Fibroblast of skin of scalp (primary cell): ENCODE data around the gene PLOD1.
A peak's percentile ranks its signal among the peaks of the same experiment; 100 is the strongest.

Experiments
- DNase-seq: peaks from one replicate; pipeline ENCODE4 v3.0.0-alpha.2; 2013

The PLOD1 gene

DNA sequence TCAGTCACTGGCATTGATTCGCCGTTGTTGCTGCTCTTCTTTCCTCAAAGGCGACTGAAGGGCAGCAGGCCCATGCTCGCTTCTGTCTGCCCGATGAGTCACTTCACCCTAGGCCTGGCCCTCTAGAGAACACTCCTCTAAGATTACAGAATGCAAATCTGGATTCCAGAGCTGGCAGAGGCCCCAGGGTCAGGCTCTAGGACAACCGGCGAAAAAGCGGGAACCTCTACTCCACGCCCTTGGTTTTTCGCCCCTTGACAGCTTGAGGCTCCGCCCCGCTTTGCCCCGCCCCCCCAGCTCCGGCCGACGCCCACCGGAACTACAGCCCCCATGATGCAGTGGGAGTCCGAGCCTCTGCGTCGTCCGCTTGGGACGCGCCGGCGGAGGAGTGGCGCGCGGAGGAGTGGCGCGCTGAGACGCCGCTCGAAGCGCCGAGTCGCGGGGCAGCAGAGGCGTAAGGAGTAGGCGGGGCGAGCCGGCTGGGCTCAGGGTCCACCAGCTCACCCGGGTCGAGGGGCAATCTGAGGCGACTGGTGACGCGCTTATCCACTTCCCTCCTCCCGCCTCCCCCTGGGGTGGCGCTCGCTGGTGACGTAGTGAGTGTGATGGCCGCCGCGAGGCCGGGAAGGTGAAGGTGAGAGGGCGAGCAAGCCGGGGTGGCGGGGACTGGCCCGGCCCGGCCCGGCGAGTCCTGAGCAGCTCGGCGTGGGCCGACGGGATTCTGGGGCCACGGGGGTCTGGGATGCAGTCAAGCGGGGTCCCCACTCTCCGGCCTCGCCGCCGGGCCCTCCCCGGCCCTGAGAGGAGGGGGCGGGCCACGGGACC is 45.5 kb downstream of the PLOD1 start, which contains the start of gene MFN2:
Gene MFN2 (plus strand): TSS at position 594 of the 825 bp plus-strand sequence. CDS start 8,725 bp downstream, outside the sequence.
- DNase-seq = peak; percentile 97

DNA sequence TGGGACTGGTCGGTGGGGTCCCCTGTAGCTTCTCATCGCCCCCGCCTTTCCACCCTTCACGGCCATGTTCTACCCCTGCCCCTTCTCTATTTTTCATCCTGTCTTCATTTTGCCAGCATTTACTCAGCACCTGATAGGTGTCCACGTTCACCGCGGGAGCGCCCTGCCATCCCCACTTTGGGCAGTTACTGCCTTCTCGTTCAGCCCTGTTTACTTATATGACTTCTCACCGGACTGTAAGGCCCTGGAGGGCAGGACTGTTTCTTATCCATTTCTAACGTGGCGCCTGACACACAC is 46.1 kb downstream of the PLOD1 start:
- no peak for DNase-seq

DNA sequence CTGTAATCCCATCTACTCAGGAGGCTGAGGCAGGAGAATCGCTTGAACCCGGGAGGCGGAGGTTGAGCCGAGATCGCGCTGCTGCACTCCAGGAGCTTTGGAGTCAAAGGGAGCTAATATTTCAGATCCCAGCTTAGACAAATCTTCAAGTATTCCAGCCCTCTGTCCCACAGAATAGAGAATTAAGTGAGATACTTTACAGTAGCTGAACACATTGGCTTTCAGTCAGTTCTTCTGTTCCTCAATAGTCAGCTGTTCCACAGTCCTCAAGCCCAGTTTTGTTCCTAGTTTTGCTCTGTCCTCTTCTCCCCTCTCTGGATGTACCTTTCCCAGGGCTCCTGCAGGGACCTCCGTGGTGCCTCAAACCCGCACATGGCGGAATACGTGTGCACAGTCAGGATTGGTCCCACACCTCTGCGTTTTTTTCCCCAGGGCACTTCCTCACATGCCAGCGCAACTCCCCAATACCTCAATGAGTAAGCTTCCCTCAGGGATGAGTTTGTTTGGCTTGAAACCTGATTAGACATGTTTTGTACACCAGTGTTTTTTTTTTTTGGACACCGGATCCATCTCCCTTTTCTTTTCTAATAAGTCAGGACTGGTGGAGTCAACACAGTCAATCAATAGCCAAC is 47.0 kb downstream of the PLOD1 start:
- DNase-seq = no peak

DNA sequence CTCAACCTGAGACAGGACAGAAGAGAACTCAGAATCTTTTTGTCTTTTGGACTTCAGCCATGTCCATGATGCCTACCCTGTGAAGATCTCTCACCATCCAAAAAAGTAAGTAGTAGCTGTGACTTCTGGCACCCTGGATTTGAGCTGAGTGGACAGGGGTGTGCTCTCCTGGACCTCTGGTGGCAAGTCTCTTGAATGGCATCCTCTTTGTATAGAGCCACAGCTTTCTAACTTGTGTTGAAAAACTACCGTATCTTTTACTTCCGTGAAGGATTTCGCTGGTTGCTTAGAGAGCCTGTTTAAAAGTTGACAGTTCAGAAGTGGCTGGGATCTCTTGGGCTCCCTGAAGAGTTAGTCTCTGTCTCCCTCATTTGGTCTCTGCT is 47.5 kb downstream of the PLOD1 start:
- no peak for DNase-seq

DNA sequence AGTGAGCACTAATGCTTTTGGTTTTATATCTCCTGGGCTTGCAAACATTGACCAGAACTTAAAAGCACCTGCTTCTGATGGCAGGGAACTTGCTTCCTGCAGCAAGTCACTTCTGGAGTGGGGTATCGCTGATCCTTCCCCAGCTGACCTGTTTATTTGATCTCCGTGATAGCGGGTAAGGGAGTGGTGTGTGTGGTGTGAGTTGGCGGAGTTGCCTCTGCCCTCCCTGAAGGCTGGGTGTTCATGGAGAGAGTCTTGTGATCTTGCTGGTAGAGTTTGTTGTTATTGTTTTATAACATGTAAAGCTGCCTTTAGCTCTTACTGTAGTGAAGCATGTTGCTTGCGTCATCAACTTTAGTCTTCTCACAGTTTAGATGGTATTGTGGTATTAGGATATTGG is 49.6 kb downstream of the PLOD1 start:
- DNase-seq = no peak

DNA sequence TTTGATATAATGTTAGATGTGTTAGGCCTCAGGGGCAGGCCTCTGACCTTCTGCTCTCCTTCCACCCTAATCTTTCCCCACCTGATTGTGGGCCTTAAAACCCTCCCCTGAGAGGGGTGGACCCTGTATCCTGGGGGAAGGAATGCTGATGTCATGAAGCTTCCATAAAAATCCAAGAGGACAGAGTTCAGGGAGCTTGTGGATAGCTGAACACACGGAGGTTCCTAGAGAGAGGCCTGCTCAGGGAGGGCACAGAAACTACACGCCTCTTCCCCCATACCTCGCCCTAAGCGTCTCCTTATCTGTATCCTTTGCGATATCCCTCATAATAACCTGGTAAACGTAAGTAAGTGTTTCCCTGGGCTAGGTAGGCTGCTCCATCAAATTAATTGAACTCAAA is 50.1 kb downstream of the PLOD1 start:
- no peak for DNase-seq

DNA sequence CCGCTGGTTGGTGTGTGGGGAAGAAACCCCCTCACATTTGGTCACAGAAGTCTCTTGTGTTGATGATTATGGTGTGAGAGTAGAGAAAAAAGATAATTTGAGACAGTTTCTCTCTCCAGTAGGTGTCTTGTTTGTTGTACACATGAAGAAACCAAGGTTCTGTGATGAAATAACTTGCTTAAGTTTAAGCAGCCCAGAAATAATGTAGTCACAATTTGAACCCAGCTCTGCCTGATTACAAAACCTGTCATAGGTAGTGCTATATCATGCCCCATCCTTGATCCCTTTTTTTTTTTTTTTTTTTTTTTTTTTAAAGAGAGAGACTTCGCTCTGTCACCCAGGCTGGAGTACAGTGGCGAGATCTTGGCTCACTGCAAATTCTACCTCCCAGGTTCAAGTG is 50.7 kb downstream of the PLOD1 start:
- DNase-seq = no peak

DNA sequence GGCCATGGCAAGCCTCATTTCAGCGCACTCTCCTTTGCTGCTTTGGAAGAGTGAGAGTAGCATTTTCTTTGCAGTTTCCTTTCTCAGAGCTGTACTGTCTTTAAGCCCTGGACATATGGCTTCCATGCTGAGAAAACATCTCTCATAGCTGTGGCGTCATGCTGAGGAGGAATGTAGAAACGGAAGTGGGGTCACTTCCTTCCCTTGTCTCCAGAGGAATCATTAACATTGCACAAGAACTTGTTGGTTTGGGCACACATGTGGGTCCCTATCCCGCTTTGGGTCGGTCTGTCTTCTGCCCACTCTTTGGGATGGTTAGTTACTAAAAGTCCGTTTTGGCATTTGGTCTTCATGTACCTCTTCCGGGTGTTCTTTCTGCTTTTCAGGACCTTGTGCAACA is 51.3 kb downstream of the PLOD1 start:
- peak; percentile 73 for DNase-seq

DNA sequence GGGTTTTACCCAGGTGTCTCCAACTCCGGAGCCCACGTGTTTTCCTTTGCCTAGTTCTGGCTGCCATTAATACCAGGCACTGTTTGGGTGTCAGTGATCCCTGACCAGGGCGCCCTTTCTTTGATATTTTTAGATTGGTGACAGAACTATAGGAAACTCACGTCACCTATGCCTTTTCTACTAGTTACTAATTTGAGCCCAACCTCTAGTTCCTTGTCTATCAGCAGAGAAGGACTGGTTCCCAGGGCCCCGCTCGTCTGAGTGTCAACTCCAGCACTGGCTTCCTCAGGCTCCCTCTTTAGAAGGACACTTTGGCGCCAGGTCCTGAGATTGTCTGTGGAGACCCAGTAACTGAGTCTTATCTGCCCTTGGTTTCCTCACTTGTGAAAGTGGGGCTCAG is 55.2 kb downstream of the PLOD1 start:
- DNase-seq = no peak

DNA sequence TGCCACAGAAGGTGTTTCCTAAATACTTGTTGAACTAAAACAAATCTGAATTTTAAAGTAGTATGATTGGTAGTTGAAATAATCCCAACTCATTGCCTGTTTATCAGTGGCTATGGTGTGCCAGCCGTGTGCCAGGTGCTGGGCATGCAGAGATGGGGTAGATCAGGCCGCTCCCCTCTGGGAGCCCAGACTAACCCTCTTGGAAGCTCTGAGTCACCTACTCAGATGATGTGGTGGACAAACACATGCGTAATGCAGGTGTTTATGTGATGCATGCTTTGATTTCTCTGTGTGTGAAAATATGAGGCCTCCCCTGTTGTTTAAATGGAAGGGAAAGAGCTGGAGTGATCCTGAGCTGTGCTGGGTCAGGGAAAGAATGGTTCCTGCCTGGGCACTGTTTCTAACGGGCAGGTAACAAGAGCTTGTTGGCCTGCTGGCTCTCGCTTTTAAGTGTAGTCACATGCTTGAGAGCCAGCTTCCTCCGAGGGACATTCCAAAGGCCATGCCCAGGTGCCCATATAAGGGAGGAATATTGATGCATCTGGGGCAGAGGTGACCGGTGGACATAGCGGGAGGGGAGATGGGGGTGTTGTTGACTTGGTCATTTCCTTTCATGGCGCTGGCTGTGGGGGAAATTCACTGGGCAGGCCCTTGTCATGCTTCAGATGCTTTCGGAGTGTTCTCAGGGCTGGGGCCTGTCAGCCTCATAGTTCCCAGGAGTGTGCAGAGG is 56.0 kb downstream of the PLOD1 start:
- DNase-seq = no peak

DNA sequence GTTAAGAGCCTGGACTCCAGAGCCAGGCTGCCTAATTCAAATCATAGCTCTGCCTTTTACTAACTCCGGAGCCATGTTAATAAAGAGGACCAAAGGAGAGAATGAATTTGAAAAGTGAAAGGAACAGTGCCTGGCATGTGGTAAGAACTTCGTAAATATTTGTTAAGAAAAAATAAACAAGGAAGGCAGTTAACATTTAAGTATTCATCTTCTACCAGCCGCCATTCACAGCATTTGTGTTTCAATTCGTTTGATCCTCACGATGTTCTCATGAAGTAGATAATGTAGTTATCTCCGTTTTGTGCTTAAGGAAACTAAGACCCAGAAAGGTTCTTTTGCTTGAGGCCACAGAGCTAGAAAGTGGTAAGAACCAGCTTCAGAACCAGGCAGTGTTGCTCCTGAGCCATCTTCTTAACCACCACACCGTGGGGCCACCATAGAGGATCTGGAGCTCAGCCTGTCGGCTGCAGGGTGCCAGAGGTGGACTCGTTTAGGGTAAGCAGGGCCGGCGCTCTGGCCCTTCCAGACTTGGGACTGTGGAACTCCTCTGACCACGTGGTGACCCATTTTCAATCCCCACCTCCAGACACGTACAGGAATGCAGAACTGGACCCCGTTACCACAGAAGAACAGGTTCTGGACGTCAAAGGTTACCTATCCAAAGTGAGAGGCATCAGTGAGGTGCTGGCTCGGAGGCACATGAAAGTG is 57.6 kb downstream of the PLOD1 start:
- DNase-seq = no peak

DNA sequence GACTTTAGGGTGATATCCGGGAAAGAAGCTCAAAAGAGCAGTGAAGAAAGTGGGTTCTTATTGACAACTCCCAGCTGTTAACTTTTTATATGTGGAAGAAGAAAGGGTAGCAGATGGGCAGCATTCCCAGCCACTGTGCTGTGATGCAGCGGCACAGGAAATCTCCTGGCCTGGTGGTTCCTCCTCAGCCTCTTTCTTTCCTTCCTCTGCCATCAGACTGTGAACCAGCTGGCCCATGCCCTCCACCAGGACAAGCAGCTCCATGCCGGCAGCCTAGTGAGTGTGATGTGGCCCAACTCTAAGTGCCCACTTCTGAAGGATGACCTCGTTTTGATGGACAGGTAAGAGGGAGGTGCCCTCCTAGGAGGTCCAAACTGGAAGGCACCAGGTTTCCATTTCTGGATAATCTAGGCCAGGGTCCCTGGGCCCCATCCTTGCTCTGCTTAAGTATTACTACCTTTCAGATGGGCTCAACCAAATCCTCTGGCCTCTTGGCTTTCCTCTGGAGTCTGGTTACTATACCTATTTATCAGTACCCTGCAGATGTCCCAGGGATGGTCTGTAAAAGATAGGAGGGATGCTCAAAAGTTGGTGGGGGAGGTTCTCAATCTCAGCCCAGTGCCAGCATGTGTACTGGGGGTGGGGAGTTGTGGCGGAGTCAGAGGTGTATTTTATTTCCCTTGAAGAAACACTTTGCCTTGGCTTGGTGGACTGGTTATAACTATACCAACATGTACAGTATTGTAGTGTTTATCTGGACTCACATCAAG is 62.7 kb downstream of the PLOD1 start:
- no peak for DNase-seq

DNA sequence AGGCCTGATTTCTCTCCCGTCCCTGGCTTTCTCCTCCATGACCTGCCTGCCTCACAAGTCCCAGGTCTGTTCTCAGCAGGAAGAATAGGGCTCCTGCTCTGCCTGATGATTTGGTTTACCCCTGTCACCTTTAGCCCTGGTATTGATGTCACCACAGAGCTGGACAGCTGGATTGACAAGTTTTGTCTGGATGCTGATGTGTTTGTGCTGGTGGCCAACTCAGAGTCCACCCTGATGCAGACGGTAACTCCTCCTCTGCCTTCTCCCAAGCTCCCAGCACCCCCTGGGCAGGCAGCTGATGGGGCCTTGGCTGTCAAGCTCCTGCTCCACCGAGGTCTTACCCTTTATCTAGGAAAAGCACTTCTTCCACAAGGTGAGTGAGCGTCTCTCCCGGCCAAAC is 64.1 kb downstream of the PLOD1 start:
- DNase-seq = no peak

DNA sequence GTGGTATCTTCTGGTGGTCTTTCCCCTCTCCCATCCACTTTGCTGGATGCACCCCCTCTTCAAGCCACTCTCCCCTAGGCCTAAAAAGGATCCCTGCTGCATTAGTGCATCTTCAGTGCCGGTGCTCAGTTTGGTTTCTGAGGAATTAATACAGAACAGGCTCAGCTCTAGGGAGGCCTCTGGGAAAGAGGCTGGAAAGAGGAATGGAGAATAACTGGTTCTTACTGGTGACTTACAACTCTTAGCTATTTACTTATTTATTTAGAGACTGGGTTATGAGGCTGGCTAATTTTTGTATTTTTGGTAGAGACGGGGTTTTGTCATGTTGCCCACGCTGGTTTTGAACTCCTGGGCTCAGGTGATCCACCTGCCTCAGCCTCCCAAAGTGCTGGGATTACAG is 64.7 kb downstream of the PLOD1 start:
- no peak for DNase-seq

DNA sequence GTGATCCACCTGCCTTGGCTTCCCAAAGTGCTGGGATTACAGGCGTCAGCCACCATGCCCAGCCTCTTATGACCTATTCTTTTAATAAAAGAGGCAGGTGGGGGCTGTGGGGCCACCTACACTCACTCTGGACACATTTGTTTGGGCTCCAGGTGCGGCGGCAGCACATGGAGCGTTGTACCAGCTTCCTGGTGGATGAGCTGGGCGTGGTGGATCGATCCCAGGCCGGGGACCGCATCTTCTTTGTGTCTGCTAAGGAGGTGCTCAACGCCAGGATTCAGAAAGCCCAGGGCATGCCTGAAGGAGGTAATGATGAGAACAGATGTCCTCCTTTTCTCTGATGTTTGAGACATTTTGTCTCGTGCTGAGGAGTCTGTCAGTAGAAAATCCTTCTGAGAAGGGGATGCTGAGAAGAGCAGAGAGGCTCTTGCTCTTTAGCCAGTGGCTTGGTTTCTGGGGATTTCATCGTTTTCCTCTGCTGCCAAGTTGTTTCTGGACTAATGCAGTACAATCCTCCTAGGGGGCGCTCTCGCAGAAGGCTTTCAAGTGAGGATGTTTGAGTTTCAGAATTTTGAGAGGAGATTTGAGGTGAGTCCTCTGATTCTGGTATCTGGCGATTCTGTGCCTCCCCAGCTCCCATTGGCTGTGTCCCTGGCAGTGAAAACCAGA is 66.9 kb downstream of the PLOD1 start:
- peak; percentile 83 for DNase-seq

DNA sequence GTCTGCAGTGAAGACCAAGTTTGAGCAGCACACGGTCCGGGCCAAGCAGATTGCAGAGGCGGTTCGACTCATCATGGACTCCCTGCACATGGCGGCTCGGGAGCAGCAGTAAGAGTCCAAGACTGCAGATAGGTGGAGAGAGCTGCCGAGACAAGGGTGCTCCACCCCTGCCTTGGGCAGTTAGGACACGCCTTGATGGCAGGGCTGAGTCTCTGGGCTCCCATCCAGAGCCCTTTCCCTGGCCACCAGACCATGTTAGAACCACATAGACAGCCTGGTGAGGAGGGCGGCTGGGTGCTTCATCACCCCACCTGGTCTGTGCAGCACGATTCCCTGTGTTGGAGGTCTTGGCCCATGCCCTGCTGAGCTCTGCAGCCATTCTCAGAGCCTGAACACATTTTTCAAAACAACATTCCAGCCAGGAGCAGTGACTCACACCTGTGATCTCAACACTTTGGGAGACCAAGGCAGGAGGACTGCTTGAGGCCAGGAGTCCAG is 67.5 kb downstream of the PLOD1 start:
- DNase-seq = no peak

DNA sequence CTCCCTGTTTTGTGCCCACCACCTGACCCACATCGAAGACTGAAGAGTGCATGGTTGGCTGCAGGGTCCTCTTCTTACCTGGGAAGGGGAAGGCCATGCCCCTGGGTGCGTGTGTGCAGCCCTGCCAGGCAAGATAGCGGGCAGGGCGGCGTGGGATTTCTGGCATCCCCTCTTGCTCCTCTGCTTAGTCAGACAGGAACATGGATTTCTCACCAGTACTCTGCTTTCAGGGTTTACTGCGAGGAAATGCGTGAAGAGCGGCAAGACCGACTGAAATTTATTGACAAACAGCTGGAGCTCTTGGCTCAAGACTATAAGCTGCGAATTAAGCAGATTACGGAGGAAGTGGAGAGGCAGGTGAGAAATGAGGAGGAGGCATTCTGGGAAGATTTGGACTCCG is 69.2 kb downstream of the PLOD1 start:
- no peak for DNase-seq

DNA sequence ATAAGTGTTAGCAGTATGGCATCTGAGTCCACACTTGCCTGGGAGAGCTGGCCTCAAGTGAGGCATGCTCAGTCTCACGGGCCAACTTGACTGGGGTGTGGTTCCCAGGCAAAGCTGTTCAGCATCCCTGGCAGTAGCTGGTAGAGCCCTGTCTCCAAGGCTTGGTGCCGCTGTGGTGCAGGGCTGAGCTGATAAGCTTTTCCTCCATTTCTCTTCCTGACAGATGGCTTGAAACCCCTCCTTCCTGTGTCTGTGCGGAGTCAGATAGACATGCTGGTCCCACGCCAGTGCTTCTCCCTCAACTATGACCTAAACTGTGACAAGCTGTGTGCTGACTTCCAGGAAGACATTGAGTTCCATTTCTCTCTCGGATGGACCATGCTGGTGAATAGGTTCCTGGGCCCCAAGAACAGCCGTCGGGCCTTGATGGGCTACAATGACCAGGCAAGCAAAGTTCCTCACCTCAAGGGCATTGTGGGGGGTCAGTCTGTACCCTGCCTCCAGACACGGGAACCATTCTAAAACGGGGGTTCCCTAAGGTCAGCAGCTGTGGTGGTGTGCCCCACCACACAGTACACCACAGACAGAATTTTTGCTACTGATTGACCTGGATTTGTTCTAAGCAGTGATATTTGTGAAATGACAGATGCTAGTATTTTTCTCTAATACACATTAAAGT is 71.1 kb downstream of the PLOD1 start:
- no peak for DNase-seq

DNA sequence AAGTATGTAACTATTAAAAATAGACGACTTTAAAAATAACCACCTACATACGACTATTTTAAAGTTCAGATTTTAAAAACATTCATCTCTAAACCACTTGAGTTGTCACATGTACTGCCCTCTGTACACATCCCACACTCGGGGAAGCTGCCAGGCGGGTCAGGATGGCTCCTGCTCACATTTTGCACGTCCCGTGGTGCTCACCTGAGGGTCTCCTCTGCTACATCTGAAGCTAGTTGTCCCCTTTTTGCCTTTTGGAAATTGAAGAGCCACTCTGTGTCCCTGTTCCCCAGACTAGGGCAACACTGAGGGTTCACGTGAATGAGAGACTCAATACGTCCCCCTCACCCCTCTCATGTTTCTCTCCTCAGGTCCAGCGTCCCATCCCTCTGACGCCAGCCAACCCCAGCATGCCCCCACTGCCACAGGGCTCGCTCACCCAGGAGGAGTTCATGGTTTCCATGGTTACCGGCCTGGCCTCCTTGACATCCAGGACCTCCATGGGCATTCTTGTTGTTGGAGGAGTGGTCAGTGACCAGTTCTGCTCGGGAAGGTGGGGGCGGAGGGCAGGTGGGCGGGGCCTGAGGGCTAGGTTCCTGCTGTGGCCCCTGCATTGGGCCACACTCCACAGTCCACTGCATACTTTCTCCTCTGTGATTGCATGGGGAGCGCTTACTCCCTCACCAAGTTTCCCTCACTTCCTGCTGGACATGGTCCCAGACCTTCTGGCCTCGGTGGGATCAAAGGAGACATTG is 71.8 kb downstream of the PLOD1 start:
- no peak for DNase-seq

DNA sequence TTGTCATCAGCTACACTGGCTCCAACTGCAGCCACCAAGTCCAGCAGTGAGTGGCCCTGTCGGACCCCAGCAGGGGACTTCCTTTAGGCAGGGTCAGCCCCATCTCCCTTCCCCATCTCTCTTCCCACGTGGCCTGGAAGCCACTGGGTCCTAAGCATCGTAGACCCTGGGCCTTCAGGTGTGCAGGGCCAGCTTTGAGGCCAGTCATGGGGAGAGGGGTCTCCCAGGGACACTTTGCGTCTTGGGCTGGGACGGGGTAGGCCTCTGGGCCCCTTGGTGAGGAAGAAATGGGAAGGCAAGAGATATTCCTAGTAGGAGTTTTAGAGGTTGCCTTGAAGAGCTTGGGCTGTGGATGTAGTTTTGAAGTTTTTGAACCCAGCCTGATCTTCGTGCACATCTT is 72.7 kb downstream of the PLOD1 start:
- no peak for DNase-seq
